HG03175 (cell line): ENCODE data around the gene WNT5A.

ENCODE experiments used
- ATAC-seq: cut with Tn5 transposase; IDR thresholded peaks from one replicate; pipeline ENCODE4 v1.9.1; 2021; ENCODE audit warnings: mild to moderate bottlenecking, moderate library complexity; ENCODE audit not compliant: unreplicated experiment

WNT5A gene

GRCh38 chr3:55482496-55483195, 4.5 kb downstream of the WNT5A start:
- ATAC-seq: no peak

DNA sequence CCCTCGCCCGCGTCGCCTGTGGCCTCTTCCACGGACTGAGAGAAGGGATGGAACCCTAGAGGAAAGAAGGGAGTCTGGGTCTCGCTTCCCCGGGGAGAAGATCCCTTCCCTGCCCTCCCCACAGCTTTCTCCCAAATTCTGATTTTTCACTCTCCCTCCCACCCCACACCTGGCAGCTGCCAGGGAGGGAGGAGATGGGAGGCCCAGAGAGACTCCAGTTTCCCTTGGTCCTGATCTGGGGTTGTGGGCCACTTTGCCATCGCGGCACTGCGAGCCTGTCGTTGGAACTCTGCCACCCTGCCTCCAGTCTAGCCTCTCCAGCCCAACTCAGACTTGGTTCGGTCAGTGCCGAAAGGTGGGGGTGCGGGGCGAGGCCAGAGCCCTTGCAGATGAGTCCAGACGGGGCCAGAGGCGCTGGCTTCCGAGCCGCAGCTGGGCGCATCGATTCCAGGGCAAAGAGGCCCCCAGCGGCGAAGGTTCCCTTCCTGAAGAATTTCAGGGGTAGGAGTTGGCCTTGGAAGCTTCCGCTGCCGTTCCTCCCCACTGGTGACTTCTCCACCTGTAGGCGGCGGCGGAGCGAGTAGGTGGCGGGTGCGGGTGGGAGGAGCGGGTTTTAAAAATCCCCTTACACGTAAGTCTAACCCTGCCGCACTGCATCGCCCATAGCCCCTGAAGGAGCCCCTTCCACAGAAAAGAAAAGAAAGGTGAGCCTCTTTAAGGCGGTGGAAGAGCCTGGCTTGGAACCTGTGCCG, 5.2 kb downstream of the WNT5A start:
- ATAC-seq: no peak

- ATAC-seq: no peak
These were observed 6.0 kb downstream of the WNT5A start for GRCh38 chr3:55480911-55481743.

- ATAC-seq: no peak
These were observed 9.5 kb downstream of the WNT5A start for GRCh38 chr3:55477306-55478303.

DNA sequence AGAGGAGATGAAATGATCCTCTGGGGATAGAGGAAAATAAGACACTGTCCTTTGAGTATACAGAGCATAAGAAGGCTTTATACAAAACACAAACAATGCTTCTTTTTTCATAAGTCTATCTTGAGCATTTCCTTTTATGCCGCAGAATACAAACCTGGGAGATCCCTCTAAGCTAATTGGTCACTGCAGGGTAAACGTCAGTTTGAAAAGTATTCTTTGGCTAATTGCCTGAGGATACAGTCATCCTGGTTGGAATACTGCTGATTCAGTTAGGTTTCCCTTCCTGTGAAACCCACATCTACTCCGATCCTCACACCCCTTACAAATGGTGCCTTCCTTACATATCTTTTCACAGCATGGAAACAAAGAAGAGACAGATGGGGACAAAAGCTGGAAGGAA, 10.6 kb downstream of the WNT5A start:
- ATAC-seq: no peak

DNA sequence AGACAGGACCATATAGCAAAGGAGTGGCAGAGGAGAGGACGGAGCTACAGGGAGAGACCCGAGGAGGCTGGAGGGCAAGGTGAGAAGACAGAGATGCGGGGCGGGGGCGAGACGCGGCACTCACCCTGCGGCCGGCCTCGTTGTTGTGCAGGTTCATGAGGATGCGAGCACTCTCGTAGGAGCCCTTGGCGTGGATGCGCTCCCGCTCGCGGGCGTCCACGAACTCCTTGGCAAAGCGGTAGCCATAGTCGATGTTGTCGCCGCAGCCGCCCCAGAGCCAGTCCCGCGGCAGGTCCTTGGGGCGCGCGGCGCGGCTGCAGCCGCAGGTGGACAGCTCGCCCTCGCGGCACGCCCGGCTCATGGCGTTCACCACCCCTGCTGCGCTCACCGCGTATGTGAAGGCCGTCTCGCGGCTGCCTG, 12.9 kb downstream of the WNT5A start:
- ATAC-seq: no peak

GRCh38 chr3:55473788-55474187, 13.3 kb downstream of the WNT5A start:
- ATAC-seq: no peak

DNA sequence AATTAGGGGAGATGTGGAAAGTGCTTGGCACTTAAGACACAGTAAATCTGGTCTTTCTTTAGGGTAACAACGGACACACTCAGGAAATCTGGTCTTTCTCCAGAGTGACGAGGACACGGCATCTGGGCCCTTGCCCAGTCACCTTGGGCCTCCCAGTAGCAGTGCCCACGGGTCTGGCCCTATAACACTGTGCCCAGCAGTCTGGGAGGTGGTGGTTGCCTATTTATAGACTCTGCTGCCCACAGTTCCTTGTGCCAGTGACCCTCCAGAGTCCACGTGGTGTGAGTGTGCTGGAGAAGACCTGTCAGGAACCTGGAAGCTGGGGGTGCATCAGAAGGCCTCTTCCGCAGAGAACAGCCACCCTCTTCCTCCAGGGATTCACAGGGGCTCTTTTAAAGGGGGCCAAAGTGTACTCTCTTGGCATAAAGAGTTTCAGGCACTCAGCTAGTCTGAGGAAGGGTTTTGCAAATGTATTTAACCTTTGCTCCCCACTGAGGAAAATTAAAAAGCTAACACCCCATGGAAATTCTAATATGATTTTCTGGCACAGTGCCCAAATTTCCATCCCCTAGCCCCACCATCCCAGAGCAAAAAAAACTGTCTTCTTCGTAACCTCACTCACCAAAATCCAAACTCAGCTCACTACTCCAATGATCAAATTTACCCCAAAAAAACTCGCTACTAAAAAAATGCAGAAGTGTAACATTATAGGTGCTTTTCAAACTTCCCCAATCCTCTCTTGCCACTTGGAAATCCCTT, 15.4 kb downstream of the WNT5A start:
- ATAC-seq: no peak

DNA sequence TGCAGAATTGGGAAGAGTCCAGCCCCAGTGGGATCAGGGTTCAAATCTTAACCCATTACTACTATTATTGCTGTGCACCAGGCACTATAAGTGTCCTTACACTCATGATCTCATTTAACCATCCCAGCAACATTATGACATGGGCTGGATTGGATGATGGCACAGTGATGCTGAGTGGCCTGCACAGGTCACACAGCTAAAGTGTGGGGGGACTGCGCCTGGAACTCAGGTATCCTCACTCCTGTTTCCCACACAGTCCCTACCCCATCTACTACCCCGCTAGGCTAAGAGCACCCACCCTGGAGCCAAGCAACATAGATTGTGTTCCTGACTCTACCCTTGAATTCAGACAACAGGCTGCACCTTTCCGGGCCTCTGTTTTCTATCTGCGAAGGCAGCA, 16.0 kb downstream of the WNT5A start:
- ATAC-seq: no peak

DNA sequence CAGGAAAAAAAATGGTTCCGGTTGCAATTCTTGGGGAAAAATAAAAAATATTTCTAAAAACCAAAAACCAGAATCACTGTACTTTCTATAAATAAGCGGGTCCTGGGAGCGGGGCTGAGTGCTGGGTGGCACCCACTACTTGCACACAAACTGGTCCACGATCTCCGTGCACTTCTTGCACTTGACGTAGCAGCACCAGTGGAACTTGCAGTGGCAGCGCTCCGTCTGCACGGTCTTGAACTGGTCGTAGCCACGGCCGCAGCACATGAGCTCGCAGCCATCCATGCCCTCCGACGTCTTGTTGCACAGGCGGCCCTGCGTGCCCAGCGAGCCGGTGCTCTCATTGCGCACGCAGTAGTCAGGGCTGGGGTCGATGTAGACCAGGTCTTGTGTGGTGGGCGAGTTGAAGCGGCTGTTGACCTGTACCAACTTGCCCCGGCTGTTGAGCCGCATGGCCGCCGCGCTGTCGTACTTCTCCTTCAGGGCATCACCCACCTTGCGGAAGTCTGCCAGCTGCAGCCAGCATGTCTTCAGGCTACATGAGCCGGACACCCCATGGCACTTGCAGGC, 17.1 kb downstream of the WNT5A start:
- ATAC-seq: no peak

GRCh38 chr3:55468251-55468650, 18.9 kb downstream of the WNT5A start:
- no peak for ATAC-seq

- no peak for ATAC-seq
These were observed 20.0 kb downstream of the WNT5A start for GRCh38 chr3:55467099-55467498.

GRCh38 chr3:55466526-55466925, 20.6 kb downstream of the WNT5A start:
- ATAC-seq: no peak

GRCh38 chr3:55461896-55462295, 25.2 kb downstream of the WNT5A start:
- ATAC-seq: no peak

DNA sequence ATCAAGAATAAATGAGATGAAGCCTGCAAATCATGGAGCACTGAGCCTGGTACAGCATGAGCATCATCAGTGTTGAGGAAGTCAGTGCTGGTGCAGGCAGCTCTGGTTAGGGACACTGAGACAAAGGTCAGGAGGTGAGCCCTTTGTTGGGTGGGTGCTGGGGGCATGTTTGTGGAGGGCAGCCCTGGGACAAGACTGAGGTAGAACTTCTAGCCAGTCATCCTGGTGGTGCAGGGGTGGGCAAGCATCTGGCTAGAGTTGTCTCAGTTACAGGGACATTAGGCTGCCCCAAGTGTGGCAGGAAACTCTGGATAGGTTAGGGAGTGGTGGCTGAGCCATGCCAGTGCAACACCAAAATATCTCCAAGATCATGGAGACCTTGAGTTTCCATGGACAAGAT, 27.3 kb downstream of the WNT5A start:
- no peak for ATAC-seq

DNA sequence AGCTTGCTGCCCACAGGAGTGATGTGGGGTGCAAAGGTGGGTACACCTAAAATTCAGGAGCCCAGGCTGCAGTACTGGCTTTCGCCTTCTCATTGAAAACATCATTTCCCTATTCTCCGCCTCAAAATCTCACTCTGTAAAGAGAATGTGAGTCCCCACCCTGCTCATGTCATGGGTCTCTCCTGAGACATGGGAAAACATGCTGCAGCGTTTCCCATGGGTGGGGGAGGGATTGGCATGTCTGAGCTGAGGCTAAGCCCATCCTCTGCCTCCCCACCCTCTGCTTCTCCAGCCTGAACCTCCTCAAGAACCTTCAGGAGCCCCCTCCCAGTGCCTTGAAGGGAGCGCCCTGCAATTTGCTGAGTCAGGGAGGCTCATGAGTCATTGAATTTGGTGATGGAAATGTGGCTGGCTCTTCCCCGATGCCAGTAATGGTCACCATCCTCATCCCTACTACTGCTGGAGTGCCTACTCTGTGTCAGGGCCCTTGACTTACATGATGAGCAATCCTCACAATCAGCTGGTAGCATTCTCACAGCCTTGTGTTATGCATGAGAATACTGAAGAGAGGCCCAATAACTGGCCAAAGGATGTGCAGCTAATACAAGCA, 28.8 kb downstream of the WNT5A start:
- ATAC-seq: no peak

- ATAC-seq: no peak
These were observed 31.2 kb downstream of the WNT5A start for GRCh38 chr3:55455915-55456314.

DNA sequence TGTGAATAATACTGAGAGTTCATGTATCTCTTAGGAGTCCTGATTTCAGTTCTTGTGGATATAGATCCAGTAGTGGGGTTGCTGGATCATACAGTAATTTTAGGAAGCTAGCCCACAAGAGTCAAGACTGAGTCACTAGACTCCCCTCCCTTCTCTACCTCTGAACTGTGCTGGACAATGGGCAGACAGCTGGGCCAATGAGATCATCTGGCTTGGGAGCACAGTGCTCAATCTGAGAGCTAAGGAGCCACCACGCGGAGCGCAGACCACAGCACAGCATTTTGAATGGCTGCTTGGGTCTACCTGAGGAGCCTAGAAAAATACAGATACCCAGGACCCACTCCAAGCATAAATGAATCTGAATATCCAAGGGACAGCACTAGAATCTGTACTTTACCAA, 32.5 kb downstream of the WNT5A start:
- no peak for ATAC-seq

- ATAC-seq: no peak
These were observed 33.1 kb downstream of the WNT5A start for GRCh38 chr3:55453886-55454496.
